GM12878 (cell line): ENCODE results near the gene PRRG1. TPM values are rescaled to one million over a fixed set of nuclear protein-coding genes. Genes with fewer than 3 reads are reported as not detected.

Source experiments
- ATAC-seq: fragments of 200-7000 bp; cut with Tn5 transposase; 3 replicates; pipeline ENCODE4 v1.9.1; 2020; ENCODE audit warnings: mild to moderate bottlenecking, moderate library complexity
- BruUV-seq: library from RNA; stranded (reverse); fragments of 400-500 nt; replicated peaks from 2 replicates; lab custom pipeline; 2021; lab: Mats Ljungman, UMichigan
- CTCF ChIA-PET: fragments of 300-600 bp; sonication (Branson Sonifier 250); formaldehyde crosslinking; extraction: SDS; loops from one replicate; lab custom pipeline; 2021; ENCODE audit warnings: inconsistent platforms; lab: Yijun Ruan, JAX
- POLR2A ChIA-PET: fragments of 350-600 bp; formaldehyde crosslinking; extraction: SDS; loops from one replicate; lab custom pipeline; 2021; ENCODE audit warnings: inconsistent platforms; lab: Charles Lee
- RAD21 ChIA-PET: fragments of 300-600 bp; sonication (Branson Sonifier 250); formaldehyde crosslinking; loops from one replicate; lab custom pipeline; 2023; ENCODE audit warnings: antibody characterized with exemption; ENCODE audit not compliant: unreplicated experiment; lab: Charles Lee
- SMC1A ChIA-PET: fragments of 300-600 bp; sonication (Branson Sonifier 250); formaldehyde crosslinking; loops from one replicate; lab custom pipeline; 2023; ENCODE audit not compliant: unreplicated experiment, uncharacterized antibody; lab: Charles Lee
- DNase-seq: peaks from one replicate; pipeline ENCODE4 v3.0.0-alpha.2; 2011; ENCODE audit warnings: low read depth, low spot score
- FAIRE-seq: peaks from 3 replicates; lab custom pipeline; 2011; peaks lifted over from hg19 to GRCh38; lab: Jason Lieb, UNC
- H2AFZ ChIP-seq: 2 replicates; pipeline ENCODE4 v1.6.0; 2011; ENCODE audit warnings: low read depth, low read length, control low read depth; ENCODE audit not compliant: control insufficient read depth
- H3K27ac ChIP-seq: 2 replicates; pipeline ENCODE4 v1.5.1; 2011; ENCODE audit warnings: control low read depth; ENCODE audit not compliant: control insufficient read depth, insufficient read depth
- H3K27me3 ChIP-seq, 2 experiments: replicated peaks in 1 of 2; 2 replicates each; pipeline versions ENCODE4 v1.6.0 to v1.6.1; 2011; ENCODE audit warnings: low read length in 1 of 2; ENCODE audit not compliant: control insufficient read depth in 2 of 2, insufficient read depth in 2 of 2
- H3K36me3 ChIP-seq, 2 experiments: 2 replicates each; pipeline ENCODE4 v1.5.1; 2011; ENCODE audit warnings: low read length in 1 of 2; ENCODE audit not compliant: control insufficient read depth in 2 of 2, insufficient read depth in 2 of 2
- H3K4me1 ChIP-seq: 2 replicates; pipeline ENCODE4 v1.6.1; 2011; ENCODE audit warnings: mild to moderate bottlenecking, low read length, moderate library complexity, mixed read lengths; ENCODE audit not compliant: control insufficient read depth, insufficient read depth
- H3K4me2 ChIP-seq: 2 replicates; pipeline ENCODE4 v1.6.0; 2011; ENCODE audit warnings: control low read depth; ENCODE audit not compliant: control insufficient read depth, insufficient read depth
- H3K4me3 ChIP-seq: fragments of 200-600 bp; sonication (generic); 2 replicates; pipeline ENCODE4 v1.5.1; 2016
- H3K79me2 ChIP-seq: 2 replicates; pipeline ENCODE4 v1.6.0; 2011; ENCODE audit warnings: low read length; ENCODE audit not compliant: control insufficient read depth, insufficient read depth
- H3K9ac ChIP-seq: 2 replicates; pipeline ENCODE4 v1.8.0; 2011; ENCODE audit warnings: low read length, control low read depth, mixed read lengths; ENCODE audit not compliant: control insufficient read depth, insufficient read depth
- H3K9me3 ChIP-seq: replicated peaks from 3 replicates; pipeline ENCODE4 v1.5.1; 2011; ENCODE audit warnings: mild to moderate bottlenecking, low read length; ENCODE audit not compliant: control insufficient read depth, insufficient read depth
- H4K20me1 ChIP-seq: 2 replicates; pipeline ENCODE4 v1.6.0; 2011; ENCODE audit not compliant: control insufficient read depth, insufficient read depth
- CBFB ChIP-seq: IDR thresholded peaks from 2 replicates; pipeline ENCODE4 v1.6.1; 2016; ENCODE audit warnings: antibody characterized with exemption, low read depth
- CEBPB ChIP-seq, 2 experiments: fragments of 150-350 bp in 1 of 2; IDR thresholded peaks; 2 replicates each; pipeline ENCODE4 v1.6.1; 2012 to 2014; ENCODE audit warnings: low read depth in 2 of 2, low read length in 2 of 2, borderline replicate concordance in 1 of 2, inconsistent platforms in 1 of 2
- KAT2A ChIP-seq: conservative IDR thresholded peaks from 2 replicates; pipeline ENCODE4 v1.6.1; 2011; ENCODE audit warnings: low read depth, low read length; ENCODE audit not compliant: control insufficient read depth
- NR2C2 ChIP-seq: IDR thresholded peaks from 2 replicates; pipeline ENCODE4 v1.6.1; 2011; ENCODE audit warnings: borderline replicate concordance, low read depth; ENCODE audit not compliant: control insufficient read depth, insufficient read length
- POLR2AphosphoS5 ChIP-seq: IDR thresholded peaks from 2 replicates; pipeline ENCODE4 v1.6.1; 2011; ENCODE audit warnings: mild to moderate bottlenecking, low read length, inconsistent platforms
- whole genome bisulfite sequencing: methylation state at CpG from one replicate; pipeline ENCODE4 v1.1.6; 2016; ENCODE audit warnings: low lambda C conversion rate; ENCODE audit not compliant: insufficient replicate concordance, insufficient coverage; ENCODE audit errors: missing lambda C conversion rate; 5-methylcytosine and 5-hydroxymethylcytosine counted together
- in situ Hi-C: fragments of 300-500 bp; cut with MboI; formaldehyde crosslinking; loops from 9 replicates; pipeline ENCODE4 v1.14.3; 2018; ENCODE audit warnings: mixed read lengths
- intact Hi-C: fragments of 100-400 bp; cut with micrococcal nuclease; formaldehyde crosslinking; loops from one replicate; pipeline ENCODE4 v1.14.2; 2022; ENCODE audit not compliant: unreplicated experiment
- polyA plus RNA-seq, 11 experiments: library from polyadenylated mRNA; depleted of rRNA in 4 of 11; unstranded in 6 of 11; stranded (reverse) in 5 of 11; fragments of >200 nt; fragmentation: Nextera tagmentation in 4 of 11; fragmentation: Illumina TruSeq in 1 of 11; extraction: Ambion mirVana in 4 of 11; extraction: Trizol in 1 of 11; gene quantifications; 1 replicate in 1 of 11; 2 replicates in 10 of 11; pipeline versions ENCODE4 v1.2.1 to v1.2.3, GENCODE V29; 2011 to 2016; ENCODE audit warnings: inconsistent platforms in 2 of 11, missing spikeins in 2 of 11, low read depth in 1 of 11
- total RNA-seq, 4 experiments: library from RNA; depleted of rRNA in 3 of 4; stranded (reverse); fragments of >200 nt in 3 of 4; fragmentation: Illumina TruSeq in 1 of 4; extraction: Trizol in 1 of 4; gene quantifications; 2 replicates each; pipeline versions ENCODE4 v1.2.1 to v1.2.3, GENCODE V29; 2013 to 2021
- TF ChIP-seq, protein P1 (sequence below): fragments of 450-650 bp; conservative IDR thresholded peaks from 2 replicates; pipeline ENCODE4 v1.6.1; 2017; ENCODE audit warnings: mild to moderate bottlenecking, moderate library complexity

Gene PRRG1
- total and polyA plus RNA-seq, 10 of the 15 experiments (the other 5 are each of a cell fraction or from before 2014, with no cell fraction given), result not detected

DNA sequence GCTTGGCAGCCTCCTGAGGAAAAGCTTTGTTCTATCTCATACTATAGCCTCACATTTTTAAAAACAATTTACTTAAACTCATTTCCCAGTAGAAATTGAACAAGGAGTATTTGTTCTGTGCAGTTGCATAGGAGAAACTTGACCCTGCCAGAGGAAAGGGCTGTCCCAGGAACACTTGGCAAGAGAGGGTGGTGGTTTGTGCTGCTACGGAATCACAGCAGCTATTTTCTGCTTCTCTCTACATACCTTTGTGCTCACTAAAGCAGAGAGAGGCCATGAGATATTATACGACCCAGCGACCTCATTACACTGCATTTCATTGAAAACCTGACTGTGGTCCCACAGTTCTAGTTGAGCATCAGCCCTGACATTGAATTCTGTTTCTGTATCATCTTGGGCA, 139.2 kb downstream of the PRRG1 start:
- no peak for FAIRE-seq
- Histone ChIP-seq H3K27me3 (no peaks in the 10 kb centered on the region), H3K79me2 (no peaks in the 10 kb centered on the region), H4K20me1 (no peaks in the 10 kb centered on the region), H3K9ac (no peak overlapping the region), H3K4me1 (no peaks in the 10 kb centered on the region)
- intact Hi-C loops, result loop anchor here (10.0 kb wide), 1 partner anchor 46 kb away; no protein-coding TSS in a partner anchor
- BruUV-seq, result no TSS peak
- 17% methylated on average over 3 of the region's 3 CpGs for WGBS
- TF ChIP-seq, protein P1, sequence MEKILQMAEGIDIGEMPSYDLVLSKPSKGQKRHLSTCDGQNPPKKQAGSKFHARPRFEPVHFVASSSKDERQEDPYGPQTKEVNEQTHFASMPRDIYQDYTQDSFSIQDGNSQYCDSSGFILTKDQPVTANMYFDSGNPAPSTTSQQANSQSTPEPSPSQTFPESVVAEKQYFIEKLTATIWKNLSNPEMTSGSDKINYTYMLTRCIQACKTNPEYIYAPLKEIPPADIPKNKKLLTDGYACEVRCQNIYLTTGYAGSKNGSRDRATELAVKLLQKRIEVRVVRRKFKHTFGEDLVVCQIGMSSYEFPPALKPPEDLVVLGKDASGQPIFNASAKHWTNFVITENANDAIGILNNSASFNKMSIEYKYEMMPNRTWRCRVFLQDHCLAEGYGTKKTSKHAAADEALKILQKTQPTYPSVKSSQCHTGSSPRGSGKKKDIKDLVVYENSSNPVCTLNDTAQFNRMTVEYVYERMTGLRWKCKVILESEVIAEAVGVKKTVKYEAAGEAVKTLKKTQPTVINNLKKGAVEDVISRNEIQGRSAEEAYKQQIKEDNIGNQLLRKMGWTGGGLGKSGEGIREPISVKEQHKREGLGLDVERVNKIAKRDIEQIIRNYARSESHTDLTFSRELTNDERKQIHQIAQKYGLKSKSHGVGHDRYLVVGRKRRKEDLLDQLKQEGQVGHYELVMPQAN, result no peak
- TF ChIP-seq CEBPB (IDR thresholded peaks at IDR 0.05; ENCODE audit: borderline replicate concordance in 1 of 2, low read depth in 2 of 2, low read length in 2 of 2) (no peak), NR2C2 (no peak), POLR2AphosphoS5 (no peak), CBFB (no peak), KAT2A (no peak)
- TF ChIP-seq, all 136 proteins: peak for 0
- DNase-seq, result no peak
- CTCF ChIA-PET, result no interaction called here
- H2AFZ ChIP-seq, result no peak overlapping the region
- RAD21 ChIA-PET, result no interaction called here
- POLR2A ChIA-PET, result no interaction called here
- no peak overlapping the region for H3K4me3 ChIP-seq
- H3K27ac ChIP-seq, result no peak overlapping the region
- SMC1A ChIA-PET, result no interaction called here
- no peak for ATAC-seq
- H3K36me3 ChIP-seq, result no peaks in the 10 kb centered on the region
- no peaks in the 10 kb centered on the region for H3K9me3 ChIP-seq
- in situ Hi-C loops, result loop anchor here (25.0 kb wide), 1 partner anchor 349 kb away; the partner anchor contains the start of gene DYNLT3
- H3K4me2 ChIP-seq, result no peak overlapping the region
